A673 (cell line): ENCODE results near the gene TXNRD1. TPM values are rescaled to one million over a fixed set of nuclear protein-coding genes. Genes with fewer than 3 reads are reported as not detected.

ENCODE experiments used
- BruUV-seq: library from RNA; stranded (reverse); fragments of 400-500 nt; replicated peaks from 2 replicates; lab custom pipeline; 2021; lab: Mats Ljungman, UMichigan
- CTCF ChIA-PET: fragments of 300-600 bp; sonication (Branson Sonifier 250); formaldehyde crosslinking; loops from one replicate; lab custom pipeline; 2022; ENCODE audit warnings: antibody characterized with exemption; lab: Charles Lee
- POLR2A ChIA-PET: fragments of 300-600 bp; sonication (Branson Sonifier 250); formaldehyde crosslinking; loops from one replicate; lab custom pipeline; 2022; ENCODE audit warnings: antibody characterized with exemption; ENCODE audit not compliant: low non-redundant PET; lab: Charles Lee
- DNase-seq: peaks from one replicate; pipeline ENCODE4 v3.0.0-alpha.2; 2015; ENCODE audit warnings: low spot score
- H3K27ac ChIP-seq: fragments of 200-600 bp; sonication (generic); 2 replicates; pipeline ENCODE4 v1.5.1; 2016; ENCODE audit warnings: mixed run types, low read depth, mild to moderate bottlenecking, mixed read lengths, antibody characterized with exemption, low read length; ENCODE audit not compliant: poor library complexity, severe bottlenecking
- H3K27me3 ChIP-seq: fragments of 200-600 bp; sonication (generic); replicated peaks from 2 replicates; pipeline ENCODE4 v1.6.1; 2017; ENCODE audit warnings: mixed run types, low read depth, mild to moderate bottlenecking, mixed read lengths, antibody characterized with exemption, low read length; ENCODE audit not compliant: insufficient read depth, poor library complexity
- H3K36me3 ChIP-seq: fragments of 200-600 bp; sonication (generic); 2 replicates; pipeline ENCODE4 v1.6.1; 2016; ENCODE audit warnings: mixed run types, mild to moderate bottlenecking, mixed read lengths, antibody characterized with exemption, low read length; ENCODE audit not compliant: insufficient read depth, poor library complexity, severe bottlenecking
- H3K4me1 ChIP-seq: fragments of 200-600 bp; sonication (generic); 2 replicates; pipeline ENCODE4 v1.6.1; 2017; ENCODE audit warnings: mixed run types, mild to moderate bottlenecking, mixed read lengths, antibody characterized with exemption, low read length; ENCODE audit not compliant: insufficient read depth, poor library complexity, severe bottlenecking
- H3K4me3 ChIP-seq: fragments of 200-600 bp; sonication (generic); 2 replicates; pipeline ENCODE4 v1.5.1; 2016; ENCODE audit warnings: low read depth, mixed run types, mild to moderate bottlenecking, mixed read lengths, low read length; ENCODE audit not compliant: poor library complexity, severe bottlenecking
- H3K9me3 ChIP-seq: fragments of 200-600 bp; sonication (generic); 2 replicates; pipeline ENCODE4 v1.6.1; 2016; ENCODE audit warnings: mixed run types, low read depth, mild to moderate bottlenecking, mixed read lengths, antibody characterized with exemption, low read length; ENCODE audit not compliant: poor library complexity, severe bottlenecking
- CTCF ChIP-seq: fragments of 300-800, 200-600 bp; sonication (generic); conservative IDR thresholded peaks from 2 replicates; pipeline ENCODE4 v1.5.1; 2017; ENCODE audit warnings: low read depth, mild to moderate bottlenecking, antibody characterized with exemption, low read length, moderate library complexity, mixed read lengths
- EZH2 ChIP-seq: fragments of 200-600 bp; sonication (generic); IDR thresholded peaks from 2 replicates; pipeline ENCODE4 v1.6.1; 2017; ENCODE audit warnings: borderline replicate concordance, low read depth, mild to moderate bottlenecking, mixed read lengths, antibody characterized with exemption, low read length; ENCODE audit not compliant: poor library complexity, severe bottlenecking
- intact Hi-C: fragments of 100-400 bp; cut with micrococcal nuclease; formaldehyde crosslinking; loops from one replicate; pipeline ENCODE4 v1.10.0; 2022; ENCODE audit not compliant: unreplicated experiment
- total RNA-seq: library from RNA; stranded (reverse); gene quantifications from 2 replicates; pipeline ENCODE4 v1.2.3, GENCODE V29; 2021

The TXNRD1 gene
- total RNA-seq, 1 experiment from 2014 or later = 226 TPM

- Histone ChIP-seq H3K9me3 (no peaks in the 10 kb centered on the region), H3K4me3 (no peak overlapping the region), H3K27ac (no peak overlapping the region), H3K36me3 (peaks cover 93% of the 10 kb centered on the region), H3K27me3 (no peaks in the 10 kb centered on the region), H3K4me1 (no peaks in the 10 kb centered on the region)
- no peak for DNase-seq
- TF ChIP-seq EZH2 (no peak), CTCF (no peak)
- intact Hi-C loops = loop anchor here (10.0 kb wide), 1 partner anchor 373 kb away; no protein-coding TSS in a partner anchor
- ChIA-PET POLR2A (no interaction called here), CTCF (no interaction called here)
- no TSS peak for BruUV-seq
Measured at GRCh38 chr12:104317538-104318210, 102.1 kb downstream of the TXNRD1 start.

GRCh38 chr12:104319028-104319427 lies 103.4 kb downstream of the TXNRD1 start:
- no peaks in the 10 kb centered on the region for H3K4me1 ChIP-seq
- no peak overlapping the region for H3K27ac ChIP-seq
- no peaks in the 10 kb centered on the region for H3K9me3 ChIP-seq
- peaks cover 82% of the 10 kb centered on the region for H3K36me3 ChIP-seq
- ChIA-PET POLR2A (no interaction called here), CTCF (no interaction called here)
- TF ChIP-seq CTCF = no peak
- no peak for TF ChIP-seq EZH2
- intact Hi-C loops = loop anchor here (10.0 kb wide), 1 partner anchor 374 kb away; no protein-coding TSS in a partner anchor
- H3K27me3 ChIP-seq = no peaks in the 10 kb centered on the region
- no peak overlapping the region for H3K4me3 ChIP-seq
- BruUV-seq = no TSS peak
- no peak for DNase-seq

GRCh38 chr12:104319918-104320626 lies 104.5 kb downstream of the TXNRD1 start:
- POLR2A ChIA-PET = no interaction called here
- intact Hi-C loops = loop anchor here (10.0 kb wide), 1 partner anchor 375 kb away; no protein-coding TSS in a partner anchor
- Histone ChIP-seq H3K27me3 (no peaks in the 10 kb centered on the region), H3K4me1 (no peaks in the 10 kb centered on the region), H3K4me3 (no peak overlapping the region), H3K36me3 (peaks cover 81% of the 10 kb centered on the region), H3K9me3 (no peaks in the 10 kb centered on the region), H3K27ac (no peak overlapping the region)
- no TSS peak for BruUV-seq
- no peak for DNase-seq
- TF ChIP-seq CTCF = no peak
- no peak for TF ChIP-seq EZH2
- CTCF ChIA-PET = no interaction called here
